ENCODE results near the gene ZNF219. TPM values are rescaled to one million over a fixed set of nuclear protein-coding genes. Genes with fewer than 3 reads are reported as not detected.
A peak's percentile ranks its signal among the peaks of the same experiment; 100 is the strongest.

Gene ZNF219
- total and polyA plus RNA-seq, 2 donors, result 11.2 to 21.9 TPM

GRCh38 chr14:21068521-21069387, 29.7 kb downstream of the ZNF219 start:
- Histone ChIP-seq H3K9me3 (ENCODE audit: control insufficient read depth in 2 of 2, insufficient read depth in 1 of 2, low read length in 1 of 2) (peaks cover 1 to 6% of the 10 kb centered on the region in 2 donors), H3K4me1 (ENCODE audit: control insufficient read depth in 2 of 2, insufficient read depth in 2 of 2, low read length in 2 of 2) (peaks cover 15 to 34% of the 10 kb centered on the region in 2 donors), H3K27me3 (ENCODE audit: control insufficient read depth in 2 of 2, insufficient read depth in 1 of 2, low read length in 1 of 2) (peaks cover 57 to 78% of the 10 kb centered on the region in 2 donors), H3K27ac (ENCODE audit: low read depth in 1 of 2, low read length in 1 of 2) (no peak overlapping the region), H3K36me3 (ENCODE audit: control insufficient read depth in 2 of 2, insufficient read depth in 2 of 2, low read length in 1 of 2) (no peaks in the 10 kb centered on the region), H3K4me3 (ENCODE audit: low read length in 2 of 2) (peak overlapping the region in 1 of 2 donors; percentile 1)
- WGBS, result 4% methylated on average over 45 of the region's 45 CpGs
- peak in 3 of 9 donors; percentile 13 to 61 (median 40) for DNase-seq (ENCODE audit: low read depth in 6 of 9, low spot score in 9 of 9)

- Histone ChIP-seq H3K27ac (ENCODE audit: low read depth in 1 of 2, low read length in 1 of 2) (no peak overlapping the region), H3K4me3 (ENCODE audit: low read length in 2 of 2) (no peak overlapping the region), H3K27me3 (ENCODE audit: control insufficient read depth in 2 of 2, insufficient read depth in 1 of 2, low read length in 1 of 2) (peaks cover 48 to 78% of the 10 kb centered on the region in 2 donors), H3K4me1 (ENCODE audit: control insufficient read depth in 2 of 2, insufficient read depth in 2 of 2, low read length in 2 of 2) (peaks cover 15 to 31% of the 10 kb centered on the region in 2 donors), H3K9me3 (ENCODE audit: control insufficient read depth in 2 of 2, insufficient read depth in 1 of 2, low read length in 1 of 2) (peaks cover 1 to 6% of the 10 kb centered on the region in 2 donors), H3K36me3 (ENCODE audit: control insufficient read depth in 2 of 2, insufficient read depth in 2 of 2, low read length in 1 of 2) (no peaks in the 10 kb centered on the region)
- peak in 1 of 9 donors; percentile 49 for DNase-seq (ENCODE audit: low read depth in 6 of 9, low spot score in 9 of 9)
- 82% methylated on average over 7 of the region's 7 CpGs for WGBS
These were observed 31.5 kb downstream of the ZNF219 start for GRCh38 chr14:21066882-21067502.

GRCh38 chr14:21063479-21063878, 35.0 kb downstream of the ZNF219 start:
- no peak for DNase-seq (ENCODE audit: low read depth in 6 of 9, low spot score in 9 of 9)
- Histone ChIP-seq H3K9me3 (ENCODE audit: control insufficient read depth in 2 of 2, insufficient read depth in 1 of 2, low read length in 1 of 2) (no peaks in the 10 kb centered on the region), H3K27me3 (ENCODE audit: control insufficient read depth in 2 of 2, insufficient read depth in 1 of 2, low read length in 1 of 2) (peaks cover 16 to 52% of the 10 kb centered on the region in 2 donors), H3K4me1 (ENCODE audit: control insufficient read depth in 2 of 2, insufficient read depth in 2 of 2, low read length in 2 of 2) (peaks cover 0 to under 1% of the 10 kb centered on the region in 2 donors), H3K36me3 (ENCODE audit: control insufficient read depth in 2 of 2, insufficient read depth in 2 of 2, low read length in 1 of 2) (no peaks in the 10 kb centered on the region), H3K27ac (ENCODE audit: low read depth in 1 of 2, low read length in 1 of 2) (no peak overlapping the region), H3K4me3 (ENCODE audit: low read length in 2 of 2) (no peak overlapping the region)
- 93% methylated on average over 3 of the region's 3 CpGs for WGBS

- Histone ChIP-seq H3K4me3 (ENCODE audit: low read length in 2 of 2) (no peak overlapping the region), H3K27me3 (ENCODE audit: control insufficient read depth in 2 of 2, insufficient read depth in 1 of 2, low read length in 1 of 2) (peaks cover 6 to 32% of the 10 kb centered on the region in 2 donors), H3K9me3 (ENCODE audit: control insufficient read depth in 2 of 2, insufficient read depth in 1 of 2, low read length in 1 of 2) (no peaks in the 10 kb centered on the region), H3K36me3 (ENCODE audit: control insufficient read depth in 2 of 2, insufficient read depth in 2 of 2, low read length in 1 of 2) (no peaks in the 10 kb centered on the region), H3K27ac (ENCODE audit: low read depth in 1 of 2, low read length in 1 of 2) (no peak overlapping the region), H3K4me1 (ENCODE audit: control insufficient read depth in 2 of 2, insufficient read depth in 2 of 2, low read length in 2 of 2) (no peaks in the 10 kb centered on the region)
- WGBS, result 93% methylated on average over 3 of the region's 3 CpGs
- no peak for DNase-seq (ENCODE audit: low read depth in 6 of 9, low spot score in 9 of 9)
These were observed 37.1 kb downstream of the ZNF219 start for GRCh38 chr14:21061347-21061668.

- H3K36me3 ChIP-seq (ENCODE audit: control insufficient read depth in 2 of 2, insufficient read depth in 2 of 2, low read length in 1 of 2), result no peaks in the 10 kb centered on the region
- 93% methylated on average over 13 of the region's 13 CpGs for WGBS
- H3K27me3 ChIP-seq (ENCODE audit: control insufficient read depth in 2 of 2, insufficient read depth in 1 of 2, low read length in 1 of 2), result peaks cover 3 to 27% of the 10 kb centered on the region in 2 donors
- no peak overlapping the region for H3K27ac ChIP-seq (ENCODE audit: low read depth in 1 of 2, low read length in 1 of 2)
- DNase-seq (ENCODE audit: low read depth in 6 of 9, low spot score in 9 of 9), result no peak
- H3K4me3 ChIP-seq (ENCODE audit: low read length in 2 of 2), result no peak overlapping the region
- no peaks in the 10 kb centered on the region for H3K9me3 ChIP-seq (ENCODE audit: control insufficient read depth in 2 of 2, insufficient read depth in 1 of 2, low read length in 1 of 2)
- H3K4me1 ChIP-seq (ENCODE audit: control insufficient read depth in 2 of 2, insufficient read depth in 2 of 2, low read length in 2 of 2), result no peaks in the 10 kb centered on the region
These were observed 37.7 kb downstream of the ZNF219 start for GRCh38 chr14:21060614-21061346.

- WGBS, result 91% methylated on average over 8 of the region's 8 CpGs
- H3K27me3 ChIP-seq (ENCODE audit: control insufficient read depth in 2 of 2, insufficient read depth in 1 of 2, low read length in 1 of 2), result peaks cover 2 to 22% of the 10 kb centered on the region in 2 donors
- no peaks in the 10 kb centered on the region for H3K36me3 ChIP-seq (ENCODE audit: control insufficient read depth in 2 of 2, insufficient read depth in 2 of 2, low read length in 1 of 2)
- no peaks in the 10 kb centered on the region for H3K9me3 ChIP-seq (ENCODE audit: control insufficient read depth in 2 of 2, insufficient read depth in 1 of 2, low read length in 1 of 2)
- H3K27ac ChIP-seq (ENCODE audit: low read depth in 1 of 2, low read length in 1 of 2), result no peak overlapping the region
- no peak for DNase-seq (ENCODE audit: low read depth in 6 of 9, low spot score in 9 of 9)
- H3K4me3 ChIP-seq (ENCODE audit: low read length in 2 of 2), result no peak overlapping the region
- no peaks in the 10 kb centered on the region for H3K4me1 ChIP-seq (ENCODE audit: control insufficient read depth in 2 of 2, insufficient read depth in 2 of 2, low read length in 2 of 2)
These were observed 38.4 kb downstream of the ZNF219 start for GRCh38 chr14:21059842-21060613.

- Histone ChIP-seq H3K36me3 (ENCODE audit: control insufficient read depth in 2 of 2, insufficient read depth in 2 of 2, low read length in 1 of 2) (no peaks in the 10 kb centered on the region), H3K4me1 (ENCODE audit: control insufficient read depth in 2 of 2, insufficient read depth in 2 of 2, low read length in 2 of 2) (no peaks in the 10 kb centered on the region), H3K27me3 (ENCODE audit: control insufficient read depth in 2 of 2, insufficient read depth in 1 of 2, low read length in 1 of 2) (peaks cover 2 to 21% of the 10 kb centered on the region in 2 donors), H3K27ac (ENCODE audit: low read depth in 1 of 2, low read length in 1 of 2) (no peak overlapping the region), H3K4me3 (ENCODE audit: low read length in 2 of 2) (no peak overlapping the region), H3K9me3 (ENCODE audit: control insufficient read depth in 2 of 2, insufficient read depth in 1 of 2, low read length in 1 of 2) (no peaks in the 10 kb centered on the region)
- 96% methylated on average over 5 of the region's 5 CpGs for WGBS
- DNase-seq (ENCODE audit: low read depth in 6 of 9, low spot score in 9 of 9), result no peak
These were observed 39.6 kb downstream of the ZNF219 start for GRCh38 chr14:21058903-21059302.

- Histone ChIP-seq H3K4me3 (ENCODE audit: low read length in 2 of 2) (no peak within 1 kb of the TSS), H3K36me3 (ENCODE audit: control insufficient read depth in 2 of 2, insufficient read depth in 2 of 2, low read length in 1 of 2) (no peaks in the 10 kb centered on the region), H3K9me3 (ENCODE audit: control insufficient read depth in 2 of 2, insufficient read depth in 1 of 2, low read length in 1 of 2) (no peaks in the 10 kb centered on the region), H3K27ac (ENCODE audit: low read depth in 1 of 2, low read length in 1 of 2) (no peak within 1 kb of the TSS), H3K4me1 (ENCODE audit: control insufficient read depth in 2 of 2, insufficient read depth in 2 of 2, low read length in 2 of 2) (no peaks in the 10 kb centered on the region), H3K27me3 (ENCODE audit: control insufficient read depth in 2 of 2, insufficient read depth in 1 of 2, low read length in 1 of 2) (peaks cover 2 to 16% of the 10 kb centered on the region in 2 donors)
- 88% methylated on average over 8 of the region's 8 CpGs for WGBS
- no peak for DNase-seq (ENCODE audit: low read depth in 6 of 9, low spot score in 9 of 9)
These were observed 40.4 kb downstream of the ZNF219 start, which contains the start of gene RNASE8 for GRCh38 chr14:21057803-21058675. RNASE8 (plus strand) TSS chr14:21057822; CDS start chr14:21057893, 71 bp downstream.

All from thymus (tissue), 11 donors.